NCI-H2081 treated with DMSO at 0.1 percent for 48 hours (cell line): ENCODE results near the gene MYD88.

Source experiments
- DNase-seq: peaks from one replicate; lab custom pipeline; 2025; lab: John Stamatoyannopoulos, UW

Gene MYD88

DNA sequence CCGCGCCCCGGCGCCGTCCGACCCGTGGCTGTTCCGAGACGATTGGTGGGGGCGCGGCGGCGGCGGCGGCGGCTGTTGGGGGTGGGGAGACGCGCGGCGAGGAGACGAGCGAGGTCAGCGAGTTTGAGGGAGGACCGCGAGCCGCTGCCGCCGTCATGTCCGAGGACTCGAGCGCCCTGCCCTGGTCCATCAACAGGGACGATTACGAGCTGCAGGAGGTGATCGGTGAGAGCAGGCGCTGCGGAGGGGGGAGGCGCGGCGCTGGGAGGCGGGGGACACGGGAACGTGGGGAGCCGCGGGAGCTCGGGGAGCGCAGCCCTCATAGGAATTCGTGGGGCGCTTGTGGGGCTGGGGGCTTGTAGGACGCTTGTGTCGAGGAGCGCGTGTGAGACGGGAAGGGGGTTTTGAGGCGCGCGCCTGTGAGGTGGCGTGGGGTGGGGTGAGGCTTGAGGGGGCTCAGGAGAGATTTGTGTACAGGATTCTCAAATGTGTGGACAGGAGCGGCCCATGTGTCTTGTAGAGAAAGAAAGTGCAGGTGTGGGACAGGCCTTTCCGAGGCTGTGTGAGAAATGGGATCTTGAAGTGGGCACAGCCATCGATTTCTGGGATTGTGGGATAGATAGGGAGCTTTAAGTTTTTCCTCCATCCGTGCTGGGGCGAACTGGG lies 27.4 kb downstream of the MYD88 start:
- DNase-seq = no peak

DNA sequence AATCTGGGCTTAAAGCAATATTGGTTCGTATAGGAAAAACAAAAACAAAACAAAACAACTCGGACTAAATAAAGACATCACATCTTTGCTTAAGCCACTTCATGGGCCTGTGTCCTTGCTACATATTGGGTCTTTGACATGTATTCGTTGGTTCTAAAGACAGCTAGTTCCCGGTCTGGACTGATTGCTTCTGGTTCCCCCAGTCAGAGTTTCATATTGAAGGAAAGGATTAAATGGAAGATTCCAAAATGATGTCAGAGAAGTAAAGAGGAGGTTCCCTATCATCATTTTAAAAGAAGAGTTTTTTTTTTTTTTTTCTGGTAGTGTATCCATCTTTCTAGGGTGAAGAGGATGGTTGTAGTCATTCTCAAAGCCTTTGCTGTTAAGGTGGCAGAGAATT lies 29.1 kb downstream of the MYD88 start:
- no peak for DNase-seq

DNA sequence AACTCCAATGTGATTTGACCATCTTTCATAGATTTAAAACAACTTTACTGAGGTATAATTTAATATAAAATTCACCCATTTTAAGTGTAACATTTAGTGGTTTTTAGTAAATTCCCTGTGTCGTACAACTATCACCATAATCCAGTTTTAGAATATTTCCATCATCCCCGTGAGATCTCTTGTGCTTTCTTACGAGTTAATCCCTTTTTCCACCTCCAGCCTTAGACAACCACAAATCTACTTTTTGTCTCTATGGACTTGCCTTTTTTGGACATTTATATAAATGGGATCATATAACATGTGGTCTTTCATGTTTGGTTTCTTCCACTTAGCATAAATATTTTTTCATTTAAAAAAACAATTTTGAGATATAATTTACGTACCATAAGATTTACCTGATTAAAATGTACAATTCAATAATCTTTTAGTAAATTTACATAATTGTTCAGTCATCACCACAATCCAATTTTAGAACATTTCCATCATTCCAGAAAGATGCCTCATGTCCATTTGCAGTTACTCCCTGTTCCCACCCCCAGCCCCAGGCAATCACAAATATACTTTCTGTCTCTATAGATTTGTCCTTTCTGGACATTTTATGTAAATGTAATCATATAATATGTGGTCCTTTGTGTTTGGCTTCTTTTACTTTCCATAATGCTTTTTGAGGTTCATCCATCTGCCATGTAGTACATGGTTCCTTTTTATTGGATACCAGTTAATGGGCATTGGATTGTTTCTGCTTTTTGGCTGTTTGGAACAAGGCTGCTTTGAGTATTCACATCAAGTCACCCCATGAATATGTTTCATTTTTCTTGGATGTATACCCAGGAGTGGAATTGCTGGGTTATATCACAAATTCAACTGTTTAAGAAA lies 29.9 kb downstream of the MYD88 start:
- DNase-seq = no peak

DNA sequence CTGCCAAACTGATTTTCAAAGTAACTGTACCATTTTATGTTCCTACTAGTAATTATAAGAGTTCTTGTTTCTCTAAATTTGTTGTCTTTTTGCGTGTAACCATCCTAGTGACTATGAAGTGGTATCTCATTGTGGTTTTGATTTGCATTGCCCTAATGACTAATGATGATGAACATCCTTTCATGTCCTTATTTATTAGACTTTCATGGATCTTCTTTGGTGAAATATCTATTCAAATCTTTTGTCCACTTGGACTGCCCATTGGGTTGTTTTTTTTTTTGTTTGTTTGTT lies 30.5 kb downstream of the MYD88 start:
- no peak for DNase-seq

DNA sequence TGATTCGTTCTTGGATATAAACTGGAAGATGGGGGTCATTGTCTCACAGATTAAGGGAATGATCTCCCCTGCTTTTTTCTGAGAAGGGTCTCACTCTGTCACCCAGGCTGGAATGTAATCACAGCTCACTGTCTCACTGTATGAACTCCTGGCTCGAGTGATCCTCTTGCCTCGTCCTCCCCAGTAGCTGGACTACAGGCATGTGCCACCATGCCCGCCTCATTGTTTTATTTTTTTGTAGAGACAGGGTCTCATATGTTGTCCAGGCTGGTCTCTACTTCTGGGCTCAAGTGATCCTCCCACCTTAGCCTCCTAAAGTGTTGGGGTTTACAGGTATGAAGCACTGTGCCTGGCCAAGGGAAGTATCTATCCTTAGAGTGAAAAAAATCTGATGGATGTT lies 32.3 kb downstream of the MYD88 start:
- no peak for DNase-seq

DNA sequence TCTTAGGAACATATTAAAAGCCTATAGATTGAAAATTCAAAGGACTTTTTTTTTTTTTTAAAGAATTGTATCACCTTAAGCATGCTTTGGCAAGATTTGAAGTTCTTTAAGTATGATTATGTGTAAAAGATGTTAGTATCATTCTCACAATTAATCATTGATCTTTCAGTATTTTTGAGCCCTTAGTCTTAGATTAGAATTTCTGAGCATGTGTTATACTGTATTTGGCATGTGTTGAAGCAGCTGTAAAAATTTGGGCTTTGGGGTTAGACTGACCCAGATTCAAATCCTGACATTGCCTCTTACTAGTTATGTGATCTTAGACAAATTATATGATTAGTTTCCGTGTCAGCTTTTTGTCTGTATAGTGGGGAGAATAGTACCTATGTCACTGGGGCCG lies 33.2 kb downstream of the MYD88 start:
- DNase-seq = no peak

DNA sequence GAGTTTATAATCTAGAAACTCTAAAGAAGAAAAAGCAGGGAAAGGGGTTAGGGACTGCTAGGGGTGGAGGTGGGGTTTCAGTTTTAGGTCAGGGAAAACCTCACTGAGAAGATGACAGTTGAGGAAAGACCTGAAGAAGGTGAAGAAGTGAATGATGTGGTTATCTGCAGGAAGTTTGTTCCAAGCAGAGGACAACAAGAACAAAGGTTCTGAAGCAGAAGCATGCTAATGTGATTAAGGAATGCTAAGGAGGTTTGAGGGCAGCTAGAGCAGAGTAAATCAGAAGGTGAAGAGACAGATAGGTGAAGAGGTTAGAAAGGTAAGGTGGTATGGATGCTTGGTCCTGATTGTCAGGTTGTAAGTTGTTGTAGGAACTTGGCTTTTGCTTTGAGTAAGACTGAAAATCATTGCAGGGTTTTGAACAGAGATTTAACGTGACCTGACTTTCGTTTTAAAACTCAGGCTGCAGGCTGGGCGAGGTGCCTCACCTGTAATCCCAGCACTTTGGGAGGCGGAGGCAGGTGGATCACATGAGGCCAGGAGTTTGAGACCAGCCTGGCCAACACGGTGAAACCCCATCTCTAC lies 35.5 kb downstream of the MYD88 start:
- DNase-seq = no peak

DNA sequence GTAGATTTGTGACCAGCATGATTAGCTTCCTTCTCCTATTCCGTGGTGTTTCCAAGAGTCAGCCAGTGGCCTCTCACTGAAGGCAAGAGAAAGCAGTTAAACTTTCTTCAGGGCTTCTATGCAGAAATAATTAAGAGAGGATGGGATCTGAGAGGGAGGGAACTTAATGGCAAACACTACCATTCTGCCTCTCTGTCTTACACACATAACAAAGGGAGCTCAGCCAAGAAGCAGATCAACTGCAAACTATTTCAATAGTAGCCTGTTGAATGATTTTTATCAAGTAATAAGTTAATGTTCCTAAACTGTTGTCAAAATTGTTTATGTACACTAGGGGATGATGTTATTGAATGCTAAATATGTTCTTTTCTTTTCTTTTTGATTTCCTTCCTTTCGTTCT lies 38.7 kb downstream of the MYD88 start:
- no peak for DNase-seq

DNA sequence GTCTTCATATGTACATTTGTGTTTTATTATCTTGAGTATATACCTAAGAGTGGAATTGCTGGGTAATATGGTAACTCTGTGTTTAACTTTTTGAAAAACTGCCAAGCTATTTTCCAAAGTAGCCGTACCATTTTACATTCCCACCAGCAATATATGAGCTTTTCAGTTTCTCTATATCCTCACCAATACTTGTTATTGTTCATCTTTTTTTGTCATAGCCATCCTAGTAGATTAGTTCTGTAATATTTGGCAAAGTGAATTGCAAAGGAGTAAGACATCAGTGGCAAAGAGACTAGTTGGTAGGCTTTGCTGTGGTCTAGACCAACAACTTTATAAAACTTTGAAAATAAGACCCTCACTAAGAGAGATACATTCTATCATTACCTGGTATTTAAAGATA lies 48.3 kb downstream of the MYD88 start:
- DNase-seq = no peak

DNA sequence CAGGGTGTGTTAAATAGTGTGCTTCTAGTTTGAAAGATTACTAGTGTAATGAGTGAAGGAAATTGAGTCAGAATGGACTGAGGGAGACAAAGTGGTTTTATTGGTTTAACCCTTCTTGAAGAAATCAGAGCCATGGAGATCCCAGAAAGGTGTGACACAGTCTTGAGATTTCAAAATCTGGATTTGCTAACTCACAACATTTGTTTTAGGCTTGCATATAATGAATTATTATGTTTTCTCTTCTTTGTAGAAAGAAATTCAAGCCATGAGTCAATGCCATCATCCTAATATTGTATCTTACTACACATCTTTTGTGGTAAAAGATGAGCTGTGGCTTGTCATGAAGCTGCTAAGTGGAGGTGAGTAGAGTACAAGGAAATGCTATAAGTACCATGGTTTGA lies 52.0 kb downstream of the MYD88 start:
- no peak for DNase-seq
